Heart right ventricle (tissue), 16 donors: Measurements from ENCODE around the gene FRMD4B. TPM values are rescaled to one million over a fixed set of nuclear protein-coding genes. Genes with fewer than 3 reads are reported as not detected.

Experiments
- ATAC-seq, 8 donors: fragments of 200-7000 bp; cut with Tn5 transposase; one replicate each; pipeline ENCODE4 v1.9.1; 2020; ENCODE audit warnings: mild to moderate bottlenecking in 8 of 8, moderate library complexity in 8 of 8, moderate number of reproducible peaks in 1 of 8
- DNase-seq, 2 donors: peaks; one replicate each; pipeline ENCODE4 v3.0.0-alpha.2; 2020
- H3K27ac ChIP-seq, 10 donors: fragments of 200-600 bp; sonication (generic) in 2 of 10; one replicate each; pipeline versions ENCODE4 v1.5.0 to v1.8.0; 2020 to 2022; ENCODE audit warnings: mild to moderate bottlenecking in 3 of 10
- H3K27me3 ChIP-seq, 7 donors: fragments of 200-600 bp; one replicate each; pipeline ENCODE4 v1.8.0; 2021 to 2022; ENCODE audit warnings: mild to moderate bottlenecking in 2 of 7
- H3K36me3 ChIP-seq, 9 donors: fragments of 200-600 bp; sonication (generic) in 1 of 9; one replicate each; pipeline versions ENCODE4 v1.5.0 to v1.8.0; 2020 to 2022; ENCODE audit warnings: mild to moderate bottlenecking in 2 of 9
- H3K4me1 ChIP-seq, 9 donors: fragments of 200-600 bp; sonication (generic) in 1 of 9; one replicate each; pipeline versions ENCODE4 v1.5.0 to v1.8.0; 2020 to 2022; ENCODE audit warnings: mild to moderate bottlenecking in 4 of 9
- H3K4me3 ChIP-seq, 10 donors: fragments of 200-600 bp; sonication (generic) in 2 of 10; one replicate each; pipeline versions ENCODE4 v1.5.0 to v1.8.0; 2020 to 2022; ENCODE audit warnings: mild to moderate bottlenecking in 7 of 10, moderate library complexity in 2 of 10
- H3K9me3 ChIP-seq, 11 donors: fragments of 200-600 bp in 10 of 11; sonication (generic) in 2 of 11; one replicate each; pipeline versions ENCODE4 v1.5.0 to v1.8.0; 2013 to 2022; ENCODE audit warnings: mild to moderate bottlenecking in 2 of 11, control low read depth in 1 of 11, moderate library complexity in 1 of 11
- CTCF ChIP-seq, 9 donors: fragments of 200-600 bp; sonication (generic) in 2 of 9; IDR thresholded peaks; one replicate each; pipeline versions ENCODE4 v1.5.0 to v1.8.0; 2021 to 2022; ENCODE audit warnings: antibody characterized with exemption in 9 of 9, mild to moderate bottlenecking in 5 of 9, moderate library complexity in 1 of 9
- WGBS, 2 donors: extraction: QIAGEN DNeasy Blood & Tissue Kit; methylation state at CpG; one replicate each; pipeline ENCODE4 v1.1.7; 2013; ENCODE audit warnings: inconsistent platforms in 1 of 2; 5-methylcytosine and 5-hydroxymethylcytosine counted together
- intact Hi-C, 10 donors: fragments of 100-400 bp; cut with DNase I; formaldehyde crosslinking; loops; one replicate each; pipeline versions ENCODE4 v1.11.1 to v1.14.2; 2022
- polyA plus RNA-seq, 2 donors: library from polyadenylated mRNA; stranded (reverse); fragments of 200-250 nt; gene quantifications; one replicate each; pipeline ENCODE4 v1.2.3, GENCODE V29; 2013
- total RNA-seq, 10 donors: library from RNA; stranded (reverse); fragmentation: NEBNext Ultra II Directional in 3 of 10; extraction: Animal tissue kit (Norgen Biotek cat#: 25700) in 3 of 10; gene quantifications; one replicate each; pipeline versions ENCODE4 v1.2.1 to v1.2.4, GENCODE V29; 2021 to 2023
- donor health status: Arrhythmogenic right ventricular cardiomyopathy.
- donor health status: ischemic (EF 13 %, LVEDD 7.1; RV severe dilation, severe dysfunction).
- donor health status: healthy with polysubstance abuse.
- donor health status: DM: no; HTN: yes; CAD: no.
- donor health status: DM: no; HTN: no; CAD: no.
- donor health status: ischemic (EF 25% LVEDD 6.9; RV normal size, moderate dysfunction).
- donor health status: ischemic (EF 25% LVEDD 5.7; RV mildly dilated, moderate dysfunction).
- donor health status: healthy.
- donor health status: DM: yes; HTN: yes; CAD: no.
- donor health status: Ischemic cardiomyopathy.
- donor health status: ischemic (EF 35%, LVEDD 5.7; RV mildly dilated, moderate dysfunction).
- donor health status: nonischemic (EF 11% LVEDD 7.7; RV severe dilation, severe dysfunction).
- donor health status: DM: yes; HTN: yes; CAD: no.
- donor health status: PGD.
- donor health status: ischemic (EF 29% LVEDD 5.4; RV normal size, mild dysfunction).
- donor health status: nonischemic (EF 23%, LVEDD 6.1; RV moderate dilation, normal function).

Gene FRMD4B
- total and polyA plus RNA-seq, 12 donors = 4.1 to 31.0 (median 16.7) TPM

GRCh38 chr3:69172058-69172457 is 213.8 kb downstream of the FRMD4B start:
- intact Hi-C loops = no loop called here
- no peak for ATAC-seq
- H3K4me1 ChIP-seq = peaks cover 0 to 29% (median 10%) of the 10 kb centered on the region in 9 donors
- H3K36me3 ChIP-seq = peaks cover 0 to 84% (median 11%) of the 10 kb centered on the region in 9 donors
- no peaks in the 10 kb centered on the region for H3K9me3 ChIP-seq
- no peaks in the 10 kb centered on the region for H3K27me3 ChIP-seq
- H3K4me3 ChIP-seq = no peak overlapping the region
- 95 to 100% methylated on average over 1 of the region's 1 CpG for WGBS, 2 donors
- DNase-seq = no peak
- no peak overlapping the region for H3K27ac ChIP-seq
- TF ChIP-seq CTCF (IDR thresholded peaks at IDR 0.05) = no peak

- DNase-seq = no peak
- no peak for TF ChIP-seq CTCF (IDR thresholded peaks at IDR 0.05)
- intact Hi-C loops = loop anchor here in 3 of 10 donors (2.0 to 10.0 kb wide), 3 partner anchors 140 to 501 kb away; no protein-coding TSS in a partner anchor
- no peak overlapping the region for H3K27ac ChIP-seq
- H3K4me3 ChIP-seq = no peak overlapping the region
- H3K36me3 ChIP-seq = peaks cover 0 to 30% (median 10%) of the 10 kb centered on the region in 9 donors
- no peaks in the 10 kb centered on the region for H3K27me3 ChIP-seq
- H3K9me3 ChIP-seq = no peaks in the 10 kb centered on the region
- peaks cover 0 to 6% (median 0%) of the 10 kb centered on the region in 9 donors for H3K4me1 ChIP-seq
- 93 to 97% methylated on average over 1 of the region's 1 CpG for WGBS, 2 donors
- no peak for ATAC-seq
These were observed 219.4 kb downstream of the FRMD4B start for GRCh38 chr3:69166446-69166845.

GRCh38 chr3:69165744-69166143 is 220.1 kb downstream of the FRMD4B start:
- Histone ChIP-seq H3K9me3 (no peaks in the 10 kb centered on the region), H3K27me3 (no peaks in the 10 kb centered on the region), H3K4me3 (no peak overlapping the region), H3K27ac (no peak overlapping the region), H3K36me3 (peaks cover 0 to 23% (median 3%) of the 10 kb centered on the region in 9 donors), H3K4me1 (peaks cover 0 to 8% (median 0%) of the 10 kb centered on the region in 9 donors)
- no peak for TF ChIP-seq CTCF (IDR thresholded peaks at IDR 0.05)
- DNase-seq (no peak), ATAC-seq (no peak)
- 98% methylated on average over 4 of the region's 4 CpGs for WGBS, 2 donors
- intact Hi-C loops = loop anchor here in 3 of 10 donors (2.0 to 10.0 kb wide), 3 partner anchors 141 to 502 kb away; no protein-coding TSS in a partner anchor

- TF ChIP-seq CTCF (IDR thresholded peaks at IDR 0.05) = no peak
- intact Hi-C loops = loop anchor here in 8 of 10 donors (5.0 to 10.0 kb wide), 6 partner anchors 143 to 508 kb away; no protein-coding TSS in a partner anchor
- DNase-seq = no peak
- Histone ChIP-seq H3K4me1 (peaks cover 0 to 8% (median 0%) of the 10 kb centered on the region in 9 donors), H3K27ac (no peak overlapping the region), H3K4me3 (no peak overlapping the region), H3K27me3 (no peaks in the 10 kb centered on the region), H3K36me3 (peaks cover 0 to 8% (median 0%) of the 10 kb centered on the region in 9 donors), H3K9me3 (no peaks in the 10 kb centered on the region)
- ATAC-seq = no peak
These were observed 221.6 kb downstream of the FRMD4B start for GRCh38 chr3:69164296-69164695.
